ENCODE measurements around the gene OTOF. TPM values are rescaled to one million over a fixed set of nuclear protein-coding genes. Genes with fewer than 3 reads are reported as not detected.

The OTOF gene
- total RNA-seq, 4 donors from 2014 or later = 0.49 to 0.89 TPM; not detected in 2

GRCh38 chr2:26462100-26462499 is 15.8 kb downstream of the OTOF start:
- WGBS, 2 donors = 91 to 100% methylated on average over 5 to 6 of the region's 6 CpGs
- no peak for TF ChIP-seq CTCF (IDR thresholded peaks at IDR 0.05)
- no peak for TF ChIP-seq POLR2A (IDR thresholded peaks at IDR 0.05)
- DNase-seq (ENCODE audit: low spot score in 2 of 2) = no peak
- H3K4me3 ChIP-seq (ENCODE audit: low read depth, poor library complexity, severe bottlenecking) = no peak overlapping the region
- intact Hi-C loops (cut with DNase I; ENCODE audit: low total_unique reads) = no loop called here

- intact Hi-C loops (cut with DNase I; ENCODE audit: low total_unique reads) = no loop called here
- TF ChIP-seq CTCF (IDR thresholded peaks at IDR 0.05) = no peak
- no peak for TF ChIP-seq POLR2A (IDR thresholded peaks at IDR 0.05)
- no peak for DNase-seq (ENCODE audit: low spot score in 2 of 2)
- H3K4me3 ChIP-seq (ENCODE audit: low read depth, poor library complexity, severe bottlenecking) = no peak overlapping the region
- 90 to 95% methylated on average over 19 of the region's 19 CpGs for WGBS, 2 donors
These were observed 16.3 kb downstream of the OTOF start for GRCh38 chr2:26461601-26462023.

- no peak overlapping the region for H3K4me3 ChIP-seq (ENCODE audit: low read depth, poor library complexity, severe bottlenecking)
- WGBS, 2 donors = 85 to 96% methylated on average over 17 of the region's 19 CpGs
- peak in 1 of 2 donors; percentile 60 for DNase-seq (ENCODE audit: low spot score in 2 of 2)
- intact Hi-C loops (cut with DNase I; ENCODE audit: low total_unique reads) = no loop called here
- TF ChIP-seq POLR2A (IDR thresholded peaks at IDR 0.05) = no peak
- TF ChIP-seq CTCF (IDR thresholded peaks at IDR 0.05) = no peak
These were observed 17.3 kb downstream of the OTOF start for GRCh38 chr2:26460613-26461031.

- H3K4me3 ChIP-seq (ENCODE audit: low read depth, poor library complexity, severe bottlenecking) = no peak overlapping the region
- intact Hi-C loops (cut with DNase I; ENCODE audit: low total_unique reads) = no loop called here
- TF ChIP-seq CTCF (IDR thresholded peaks at IDR 0.05) (no peak), POLR2A (IDR thresholded peaks at IDR 0.05) (no peak)
- peak in 1 of 2 donors; percentile 78 for DNase-seq (ENCODE audit: low spot score in 2 of 2)
- WGBS, 2 donors = 81 to 86% methylated on average over 15 of the region's 15 CpGs
These were observed 17.8 kb downstream of the OTOF start for GRCh38 chr2:26459991-26460612.

GRCh38 chr2:26458365-26459042 is 19.4 kb downstream of the OTOF start:
- WGBS, 2 donors = 87 to 91% methylated on average over 14 of the region's 14 CpGs
- H3K4me3 ChIP-seq (ENCODE audit: low read depth, poor library complexity, severe bottlenecking) = no peak overlapping the region
- no peak for TF ChIP-seq CTCF (IDR thresholded peaks at IDR 0.05)
- no peak for TF ChIP-seq POLR2A (IDR thresholded peaks at IDR 0.05)
- peak in 1 of 2 donors; percentile 68 for DNase-seq (ENCODE audit: low spot score in 2 of 2)
- intact Hi-C loops (cut with DNase I; ENCODE audit: low total_unique reads) = no loop called here
